HG03439 (cell line): ENCODE data around the gene KCND2.

ENCODE experiments used
- ATAC-seq: cut with Tn5 transposase; IDR thresholded peaks from one replicate; pipeline ENCODE4 v1.9.1; 2021; ENCODE audit warnings: mild to moderate bottlenecking, moderate library complexity; ENCODE audit not compliant: unreplicated experiment

KCND2 gene

GRCh38 chr7:120794106-120794729 lies 521.2 kb downstream of the KCND2 start:
- no peak for ATAC-seq

DNA sequence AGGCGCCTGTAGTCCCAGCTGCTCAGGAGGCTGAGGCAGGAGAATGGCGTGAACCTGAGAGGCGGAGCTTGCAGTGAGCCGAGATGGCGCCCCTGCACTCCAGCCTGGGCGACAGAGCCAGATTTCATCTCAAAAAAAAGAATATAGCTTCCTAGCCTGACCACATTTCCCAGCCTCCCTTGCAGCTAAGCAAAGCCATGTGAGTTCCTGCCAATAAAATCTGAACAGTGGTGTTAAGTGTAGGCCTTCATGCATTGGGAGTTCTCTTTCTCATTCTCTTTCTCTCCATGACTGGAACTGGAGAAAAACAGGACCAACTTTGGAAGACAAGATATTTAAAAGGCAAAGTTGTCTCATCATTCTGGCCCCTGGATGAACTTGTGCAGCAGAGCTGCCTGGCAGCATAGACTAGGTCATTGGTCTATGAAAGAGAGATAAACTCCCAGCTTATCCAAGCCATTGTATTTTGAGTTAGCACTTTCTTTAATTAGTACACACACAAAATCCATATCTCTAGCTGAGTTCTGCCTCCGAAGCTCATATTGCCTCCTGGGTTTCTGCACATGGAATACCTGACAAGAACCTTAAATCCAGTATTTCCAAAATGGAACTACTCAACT lies 524.2 kb downstream of the KCND2 start:
- no peak for ATAC-seq

DNA sequence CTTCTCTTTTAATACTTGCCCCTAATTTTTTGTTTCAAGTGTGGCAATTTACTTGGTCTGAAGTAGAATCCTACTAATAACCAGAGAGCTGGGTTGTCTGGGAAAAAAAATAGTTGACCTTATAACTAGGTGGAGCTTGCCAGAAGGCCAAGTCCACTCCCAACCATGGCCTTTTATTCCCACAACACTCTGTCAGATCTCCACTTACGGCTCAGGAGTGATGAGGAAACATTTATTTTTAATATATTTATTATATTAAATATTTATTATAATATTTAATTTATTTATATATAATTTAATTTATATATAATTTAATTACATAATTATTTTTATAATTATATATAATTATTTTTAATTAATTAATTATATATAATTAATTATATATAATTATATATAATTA lies 526.2 kb downstream of the KCND2 start:
- no peak for ATAC-seq
